IMR-90 (cell line): Measurements from ENCODE around the gene ENPP7. TPM values are rescaled to one million over a fixed set of nuclear protein-coding genes. Genes with fewer than 3 reads are reported as not detected.

Source experiments
- ATAC-seq: fragments of 200-7000 bp; cut with Tn5 transposase; 2 replicates; pipeline ENCODE4 v1.9.1; 2020; ENCODE audit warnings: low read depth, mild to moderate bottlenecking, moderate library complexity
- BruUV-seq: library from RNA; stranded (reverse); fragments of 400-500 nt; replicated peaks from 2 replicates; lab custom pipeline; 2021; lab: Mats Ljungman, UMichigan
- CTCF ChIA-PET: fragments of 300-600 bp; formaldehyde crosslinking; extraction: SDS; loops from one replicate; lab custom pipeline; 2021; ENCODE audit warnings: antibody characterized with exemption; lab: Yijun Ruan, JAX
- POLR2A ChIA-PET: fragments of 300-600 bp; sonication (Branson Sonifier 250); formaldehyde crosslinking; loops from one replicate; lab custom pipeline; 2022; ENCODE audit warnings: antibody characterized with exemption; ENCODE audit not compliant: unreplicated experiment; lab: Charles Lee
- DNase-seq: peaks from one replicate; pipeline ENCODE4 v3.0.0; 2013
- H2AFZ ChIP-seq: replicated peaks from 2 replicates; pipeline ENCODE3; 2013; ENCODE audit warnings: low read length, mild to moderate bottlenecking; ENCODE audit not compliant: poor library complexity
- H2AK5ac ChIP-seq: 2 replicates; pipeline ENCODE4 v1.6.1; 2013; ENCODE audit warnings: low read depth, low read length, inconsistent platforms
- H2AK9ac ChIP-seq: replicated peaks from 2 replicates; pipeline ENCODE3; 2013; ENCODE audit warnings: mild to moderate bottlenecking, low read depth, low read length, moderate library complexity; ENCODE audit not compliant: poor library complexity
- H2BK120ac ChIP-seq: 2 replicates; pipeline ENCODE4 v1.6.1; 2013; ENCODE audit warnings: low read depth, low read length, inconsistent platforms
- H2BK15ac ChIP-seq: 3 replicates; pipeline ENCODE4 v1.6.1; 2013; ENCODE audit warnings: low read depth, low read length, inconsistent platforms
- H2BK20ac ChIP-seq: 2 replicates; pipeline ENCODE4 v1.6.1; 2013; ENCODE audit warnings: low read depth, mild to moderate bottlenecking, inconsistent platforms, low read length, moderate library complexity
- H2BK5ac ChIP-seq: 2 replicates; pipeline ENCODE4 v1.6.1; 2013; ENCODE audit warnings: mild to moderate bottlenecking, low read depth, low read length, inconsistent platforms; ENCODE audit not compliant: poor library complexity, severe bottlenecking
- H3K14ac ChIP-seq: replicated peaks from 2 replicates; pipeline ENCODE4 v1.6.1; 2013; ENCODE audit warnings: low read depth, low read length, inconsistent platforms
- H3K18ac ChIP-seq: 2 replicates; pipeline ENCODE4 v1.6.1; 2013; ENCODE audit warnings: low read depth, low read length, control low read depth
- H3K23ac ChIP-seq: 2 replicates; pipeline ENCODE4 v1.6.1; 2013; ENCODE audit warnings: low read depth, low read length, inconsistent platforms
- H3K27ac ChIP-seq: 2 replicates; pipeline ENCODE4 v1.5.1; 2013; ENCODE audit warnings: mild to moderate bottlenecking, control low read depth, low read length; ENCODE audit not compliant: insufficient read depth
- H3K27me3 ChIP-seq: 2 replicates; pipeline ENCODE4 v1.6.1; 2013; ENCODE audit warnings: low read length; ENCODE audit not compliant: control insufficient read depth, insufficient read depth
- H3K36me3 ChIP-seq: 2 replicates; pipeline ENCODE4 v1.6.1; 2013; ENCODE audit warnings: low read length, mixed read lengths; ENCODE audit not compliant: control insufficient read depth, insufficient read depth
- H3K4ac ChIP-seq: 2 replicates; pipeline ENCODE4 v1.6.1; 2013; ENCODE audit warnings: low read depth, low read length, inconsistent platforms
- H3K4me1 ChIP-seq: 2 replicates; pipeline ENCODE4 v1.6.1; 2013; ENCODE audit warnings: low read length, mixed read lengths; ENCODE audit not compliant: control insufficient read depth, insufficient read depth
- H3K4me2 ChIP-seq: 2 replicates; pipeline ENCODE4 v1.6.1; 2013; ENCODE audit warnings: low read depth, mild to moderate bottlenecking, control low read depth, low read length, moderate library complexity
- H3K4me3 ChIP-seq: 2 replicates; pipeline ENCODE4 v1.5.1; 2013; ENCODE audit warnings: low read depth, mild to moderate bottlenecking, control low read depth, low read length, moderate library complexity; ENCODE audit not compliant: insufficient read depth
- H3K56ac ChIP-seq: 2 replicates; pipeline ENCODE4 v1.6.1; 2013; ENCODE audit warnings: low read length, inconsistent platforms; ENCODE audit not compliant: insufficient read depth; ENCODE audit errors: extremely low read depth
- H3K79me1 ChIP-seq, 2 experiments: 2 replicates each; pipeline ENCODE4 v1.6.1; 2013; ENCODE audit warnings: low read length in 2 of 2, inconsistent platforms in 1 of 2, low read depth in 1 of 2
- H3K9ac ChIP-seq: 2 replicates; pipeline ENCODE4 v1.6.1; 2013; ENCODE audit warnings: low read depth, low read length, control low read depth
- H3K9me1 ChIP-seq: 2 replicates; pipeline ENCODE4 v1.6.1; 2013; ENCODE audit warnings: low read length, inconsistent platforms; ENCODE audit not compliant: insufficient read depth
- H3K9me3 ChIP-seq: 2 replicates; pipeline ENCODE4 v1.6.1; 2013; ENCODE audit warnings: low read length; ENCODE audit not compliant: control insufficient read depth, insufficient read depth
- H4K20me1 ChIP-seq: 2 replicates; pipeline ENCODE4 v1.6.1; 2013; ENCODE audit warnings: low read length, inconsistent platforms; ENCODE audit not compliant: insufficient read depth
- H4K5ac ChIP-seq: 2 replicates; pipeline ENCODE4 v1.6.1; 2013; ENCODE audit warnings: mild to moderate bottlenecking, low read depth, low read length, control low read depth
- H4K8ac ChIP-seq, 2 experiments: 2 replicates each; pipeline ENCODE4 v1.6.1; 2013; ENCODE audit warnings: low read depth in 2 of 2, low read length in 2 of 2, control low read depth in 1 of 2, inconsistent platforms in 1 of 2
- H4K91ac ChIP-seq: 2 replicates; pipeline ENCODE4 v1.6.1; 2013; ENCODE audit warnings: low read depth, low read length, inconsistent platforms; ENCODE audit not compliant: insufficient read depth
- BHLHE40 ChIP-seq: fragments of 150-350 bp; IDR thresholded peaks from 2 replicates; pipeline ENCODE4 v1.6.1; 2016; ENCODE audit warnings: mild to moderate bottlenecking, low read depth, low read length
- CEBPB ChIP-seq: IDR thresholded peaks from 2 replicates; pipeline ENCODE4 v1.6.1; 2012; ENCODE audit warnings: low read depth, low read length, improper control_type of control experiment
- CHD1 ChIP-seq: IDR thresholded peaks from 2 replicates; pipeline ENCODE4 v1.6.1; 2012; ENCODE audit warnings: low read depth, low read length, improper control_type of control experiment
- FOS ChIP-seq: fragments of 150-350 bp; IDR thresholded peaks from 2 replicates; pipeline ENCODE4 v1.6.1; 2016; ENCODE audit warnings: low read depth, low read length
- MAFK ChIP-seq: IDR thresholded peaks from 2 replicates; pipeline ENCODE4 v1.6.1; 2012; ENCODE audit warnings: low read depth, low read length, improper control_type of control experiment
- MAZ ChIP-seq: IDR thresholded peaks from 2 replicates; pipeline ENCODE4 v1.6.1; 2012; ENCODE audit warnings: low read depth, mild to moderate bottlenecking, low read length, improper control_type of control experiment, moderate library complexity, borderline replicate concordance
- MXI1 ChIP-seq: IDR thresholded peaks from 2 replicates; pipeline ENCODE4 v1.6.1; 2012; ENCODE audit warnings: low read depth, mild to moderate bottlenecking, low read length, moderate library complexity, borderline replicate concordance
- NFE2L2 ChIP-seq: fragments of 150-350 bp; IDR thresholded peaks from 2 replicates; pipeline ENCODE4 v1.6.1; 2016; ENCODE audit warnings: low read depth, mild to moderate bottlenecking, low read length
- POLR2A ChIP-seq: IDR thresholded peaks from 2 replicates; pipeline ENCODE4 v1.6.1; 2012; ENCODE audit warnings: mild to moderate bottlenecking, low read depth, low read length
- RAD21 ChIP-seq: IDR thresholded peaks from 2 replicates; pipeline ENCODE4 v1.6.1; 2012; ENCODE audit warnings: low read length, improper control_type of control experiment
- RCOR1 ChIP-seq: IDR thresholded peaks from 2 replicates; pipeline ENCODE4 v1.6.1; 2012; ENCODE audit warnings: mild to moderate bottlenecking, low read length, improper control_type of control experiment; ENCODE audit not compliant: insufficient replicate concordance
- RFX5 ChIP-seq: IDR thresholded peaks from 2 replicates; pipeline ENCODE4 v1.8.0; 2012; ENCODE audit warnings: low read depth, mild to moderate bottlenecking, low read length, moderate library complexity
- SMC3 ChIP-seq: fragments of 150-350 bp; IDR thresholded peaks from 2 replicates; pipeline ENCODE4 v1.6.1; 2016; ENCODE audit warnings: low read depth, mild to moderate bottlenecking, antibody characterized with exemption, low read length, moderate library complexity
- USF2 ChIP-seq: fragments of 150-350 bp; IDR thresholded peaks from 2 replicates; pipeline ENCODE4 v1.6.1; 2017; ENCODE audit warnings: mild to moderate bottlenecking, antibody characterized with exemption, low read length, low read depth
- WGBS, 2 experiments: methylation state at CpG; one replicate each; pipeline versions ENCODE4 v1.1.5 to v1.1.7; 2013; ENCODE audit warnings: missing lambda C conversion rate in 2 of 2; ENCODE audit not compliant: insufficient read length in 1 of 2; ENCODE audit errors: extremely low coverage in 2 of 2; 5-methylcytosine and 5-hydroxymethylcytosine counted together
- dilution Hi-C: fragments of 300-500 bp; cut with HindIII; formaldehyde crosslinking; loops from one replicate; pipeline ENCODE4 v1.14.3; 2018; ENCODE audit warnings: low sequenced_read_pairs; ENCODE audit not compliant: unreplicated experiment
- in situ Hi-C: fragments of 300-500 bp; cut with MboI; formaldehyde crosslinking; loops from 3 replicates; pipeline ENCODE4 v1.14.3; 2019; ENCODE audit warnings: low sequenced_read_pairs, inconsistent platforms, mixed read lengths
- intact Hi-C: fragments of 100-400 bp; cut with micrococcal nuclease; formaldehyde crosslinking; loops from 2 replicates; pipeline ENCODE4 v1.10.0; 2022
- polyA plus RNA-seq, 3 experiments: library from polyadenylated mRNA; depleted of rRNA; stranded (reverse); fragments of >200 nt; gene quantifications; 2 replicates each; pipeline ENCODE4 v1.2.3, GENCODE V29; 2012; ENCODE audit warnings: low replicate concordance in 1 of 3
- total RNA-seq: library from RNA; depleted of rRNA; stranded (reverse); fragments of >200 nt; gene quantifications from 2 replicates; pipeline ENCODE4 v1.2.3, GENCODE V29; 2012
- TF ChIP-seq, protein P1 (sequence below): conservative IDR thresholded peaks from 2 replicates; pipeline ENCODE4 v1.5.1; 2012; ENCODE audit warnings: mild to moderate bottlenecking, low read depth, low read length, improper control_type of control experiment
- TF ChIP-seq, protein P2 (sequence below): fragments of 150-350 bp; IDR thresholded peaks from 2 replicates; pipeline ENCODE4 v1.6.1; 2016; ENCODE audit warnings: low read depth, mild to moderate bottlenecking, low read length, moderate library complexity, borderline replicate concordance

The ENPP7 gene
- total and polyA plus RNA-seq, 2 of the 4 experiments (the other 2 are of a cell fraction), result not detected

DNA sequence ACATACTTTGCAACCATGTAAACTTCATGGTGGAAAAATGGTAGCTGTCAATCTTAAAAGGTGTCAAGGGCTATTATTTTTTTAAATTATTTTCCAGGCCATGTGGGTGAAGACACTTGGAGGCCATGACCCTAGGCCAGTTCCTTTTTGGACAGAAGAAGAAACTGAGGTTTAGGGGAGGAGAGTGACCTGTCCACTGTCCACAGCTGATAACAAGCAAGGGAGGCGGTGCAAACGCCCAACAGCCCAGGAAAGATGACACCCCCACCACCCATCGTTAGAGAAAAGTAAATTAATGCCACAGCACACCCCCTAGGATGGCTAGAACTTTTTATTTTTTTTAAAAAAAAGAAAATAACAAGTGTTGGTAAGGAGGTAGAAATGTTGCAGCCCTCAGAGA is 19.2 kb downstream of the ENPP7 start:
- intact Hi-C loops (loop anchor here (5.0 kb wide), 1 partner anchor 87 kb away; the partner anchor contains the start of gene CBX4), dilution Hi-C loops (no loop called here), in situ Hi-C loops (loop anchor here (5.0 to 10.0 kb wide), 2 partner anchors 165 to 237 kb away; no protein-coding TSS in a partner anchor)
- Histone ChIP-seq H2BK20ac (no peak overlapping the region), H4K91ac (no peak overlapping the region), H3K23ac (no peak overlapping the region), H3K4me1 (peaks cover 3% of the 10 kb centered on the region; the same call in 1 of the 2 replicates), H4K8ac (no peak overlapping the region), H3K27ac (no peak overlapping the region), H3K27me3 (peaks cover 51% of the 10 kb centered on the region), H3K9ac (no peak overlapping the region), H4K20me1 (no peaks in the 10 kb centered on the region), H2BK120ac (no peak overlapping the region), H3K56ac (no peak overlapping the region), H2AFZ (no peak overlapping the region), H2AK9ac (no peak overlapping the region), H3K4ac (no peak overlapping the region), H2BK15ac (no peak overlapping the region), H3K14ac (no peak overlapping the region), H3K18ac (no peak overlapping the region), H3K4me2 (no peak overlapping the region), H2AK5ac (no peak overlapping the region), H3K9me3 (no peaks in the 10 kb centered on the region), H3K4me3 (no peak overlapping the region), H4K5ac (no peak overlapping the region), H2BK5ac (no peak overlapping the region), H3K79me1 (no peaks in the 10 kb centered on the region), H3K36me3 (no peaks in the 10 kb centered on the region), H3K9me1 (no peaks in the 10 kb centered on the region)
- TF ChIP-seq NFE2L2, result no peak
- TF ChIP-seq, protein P1, sequence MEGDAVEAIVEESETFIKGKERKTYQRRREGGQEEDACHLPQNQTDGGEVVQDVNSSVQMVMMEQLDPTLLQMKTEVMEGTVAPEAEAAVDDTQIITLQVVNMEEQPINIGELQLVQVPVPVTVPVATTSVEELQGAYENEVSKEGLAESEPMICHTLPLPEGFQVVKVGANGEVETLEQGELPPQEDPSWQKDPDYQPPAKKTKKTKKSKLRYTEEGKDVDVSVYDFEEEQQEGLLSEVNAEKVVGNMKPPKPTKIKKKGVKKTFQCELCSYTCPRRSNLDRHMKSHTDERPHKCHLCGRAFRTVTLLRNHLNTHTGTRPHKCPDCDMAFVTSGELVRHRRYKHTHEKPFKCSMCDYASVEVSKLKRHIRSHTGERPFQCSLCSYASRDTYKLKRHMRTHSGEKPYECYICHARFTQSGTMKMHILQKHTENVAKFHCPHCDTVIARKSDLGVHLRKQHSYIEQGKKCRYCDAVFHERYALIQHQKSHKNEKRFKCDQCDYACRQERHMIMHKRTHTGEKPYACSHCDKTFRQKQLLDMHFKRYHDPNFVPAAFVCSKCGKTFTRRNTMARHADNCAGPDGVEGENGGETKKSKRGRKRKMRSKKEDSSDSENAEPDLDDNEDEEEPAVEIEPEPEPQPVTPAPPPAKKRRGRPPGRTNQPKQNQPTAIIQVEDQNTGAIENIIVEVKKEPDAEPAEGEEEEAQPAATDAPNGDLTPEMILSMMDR, result no peak
- TF ChIP-seq, protein P2, sequence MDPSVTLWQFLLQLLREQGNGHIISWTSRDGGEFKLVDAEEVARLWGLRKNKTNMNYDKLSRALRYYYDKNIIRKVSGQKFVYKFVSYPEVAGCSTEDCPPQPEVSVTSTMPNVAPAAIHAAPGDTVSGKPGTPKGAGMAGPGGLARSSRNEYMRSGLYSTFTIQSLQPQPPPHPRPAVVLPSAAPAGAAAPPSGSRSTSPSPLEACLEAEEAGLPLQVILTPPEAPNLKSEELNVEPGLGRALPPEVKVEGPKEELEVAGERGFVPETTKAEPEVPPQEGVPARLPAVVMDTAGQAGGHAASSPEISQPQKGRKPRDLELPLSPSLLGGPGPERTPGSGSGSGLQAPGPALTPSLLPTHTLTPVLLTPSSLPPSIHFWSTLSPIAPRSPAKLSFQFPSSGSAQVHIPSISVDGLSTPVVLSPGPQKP, result no peak
- TF ChIP-seq CEBPB, result no peak
- no peak for TF ChIP-seq FOS
- no peak for TF ChIP-seq SMC3
- no peak for TF ChIP-seq MAFK
- TF ChIP-seq RFX5, result no peak
- TF ChIP-seq RCOR1, result no peak
- no peak for TF ChIP-seq BHLHE40
- no peak for TF ChIP-seq RAD21
- no peak for TF ChIP-seq USF2
- TF ChIP-seq POLR2A, result no peak
- no peak for TF ChIP-seq MXI1
- TF ChIP-seq CHD1, result no peak
- TF ChIP-seq MAZ, result no peak
- no CpG with 5 or more reads among the region's 3 CpGs for WGBS, 2 experiments
- DNase-seq (no peak), ATAC-seq (no peak)
- POLR2A ChIA-PET, result no interaction called here
- CTCF ChIA-PET, result interaction anchor here (0.6 kb wide), 1 partner anchor 150 kb away, joined by 4 read pairs; no protein-coding TSS in a partner anchor
- BruUV-seq, result no TSS peak
